HG03457 (cell line): ENCODE measurements around the gene C10orf90.
"Not testable (repeated sequence)": the region's sequence is repeated elsewhere in the genome, so short reads cannot be mapped to it uniquely, and the experiment has no call there.

Source experiments
- ATAC-seq: cut with Tn5 transposase; IDR thresholded peaks from one replicate; pipeline ENCODE4 v1.9.1; 2021; ENCODE audit warnings: moderate number of reproducible peaks; ENCODE audit not compliant: unreplicated experiment

C10orf90 gene

GRCh38 chr10:126550586-126550985, 119.9 kb downstream of the C10orf90 start:
- ATAC-seq = not testable (repeated sequence)

GRCh38 chr10:126549344-126549743, 121.1 kb downstream of the C10orf90 start:
- ATAC-seq = no peak

GRCh38 chr10:126544565-126544964, 125.9 kb downstream of the C10orf90 start:
- ATAC-seq = no peak

- no peak for ATAC-seq
These were observed 131.9 kb downstream of the C10orf90 start for GRCh38 chr10:126538439-126539135.

- no peak for ATAC-seq
These were observed 133.8 kb downstream of the C10orf90 start for GRCh38 chr10:126536656-126537055.

GRCh38 chr10:126536148-126536547, 134.3 kb downstream of the C10orf90 start:
- no peak for ATAC-seq

- no peak for ATAC-seq
These were observed 136.8 kb downstream of the C10orf90 start for GRCh38 chr10:126533644-126534043.

GRCh38 chr10:126528315-126528835, 142.1 kb downstream of the C10orf90 start:
- no peak for ATAC-seq

GRCh38 chr10:126527645-126528314, 142.7 kb downstream of the C10orf90 start:
- no peak for ATAC-seq

- no peak for ATAC-seq
These were observed 145.2 kb downstream of the C10orf90 start for GRCh38 chr10:126525326-126525725.

GRCh38 chr10:126524526-126524925, 146.0 kb downstream of the C10orf90 start:
- ATAC-seq = no peak

- ATAC-seq = no peak
These were observed 147.4 kb downstream of the C10orf90 start for GRCh38 chr10:126523071-126523470.

- ATAC-seq = no peak
These were observed 149.1 kb downstream of the C10orf90 start for GRCh38 chr10:126521399-126521798.

- no peak for ATAC-seq
These were observed 149.7 kb downstream of the C10orf90 start for GRCh38 chr10:126520751-126521317.

- ATAC-seq = no peak
These were observed 150.5 kb downstream of the C10orf90 start for GRCh38 chr10:126519992-126520391.

- ATAC-seq = no peak
These were observed 151.3 kb downstream of the C10orf90 start for GRCh38 chr10:126519185-126519584.

GRCh38 chr10:126518218-126519080, 152.0 kb downstream of the C10orf90 start:
- no peak for ATAC-seq

- ATAC-seq = no peak
These were observed 154.0 kb downstream of the C10orf90 start for GRCh38 chr10:126516515-126516914.

- ATAC-seq = no peak
These were observed 158.5 kb downstream of the C10orf90 start for GRCh38 chr10:126511917-126512479.

- no peak for ATAC-seq
These were observed 161.3 kb downstream of the C10orf90 start for GRCh38 chr10:126509182-126509581.
